Measurements from ENCODE around the gene YTHDC1. TPM values are rescaled to one million over a fixed set of nuclear protein-coding genes. Genes with fewer than 3 reads are reported as not detected.
A peak's percentile ranks its signal among the peaks of the same experiment; 100 is the strongest.

YTHDC1 gene
- total RNA-seq, 3 donors from 2014 or later (not counting 1 experiment from before 2014, with no cell fraction given), result 225 to 320 (median 270) TPM

DNA sequence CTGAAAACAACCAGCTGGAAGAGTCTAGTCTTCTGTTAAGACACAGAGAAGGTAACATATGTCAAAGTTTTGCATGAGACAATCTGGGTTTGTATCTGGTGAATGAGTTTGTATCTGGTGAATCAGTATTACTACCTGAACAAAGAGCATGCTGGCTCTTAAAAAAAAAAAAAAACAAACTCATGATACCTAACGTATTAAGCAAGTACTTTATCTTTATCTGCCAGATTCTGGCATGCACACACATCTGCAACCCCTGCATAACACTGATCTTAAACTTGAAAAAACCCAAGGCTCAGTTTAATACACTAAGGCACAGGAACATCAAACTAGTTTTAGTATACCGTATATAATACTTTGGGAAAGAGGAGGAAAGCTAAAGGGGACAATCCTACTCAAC, 5.8 kb downstream of the YTHDC1 start:
- peak in 1 of 3 donors; percentile 11 for ATAC-seq
- Histone ChIP-seq H3K4me1 (ENCODE audit: control insufficient read depth, insufficient read depth, low read length) (peaks cover 13% of the 10 kb centered on the region), H3K36me3 (ENCODE audit: control insufficient read depth, insufficient read depth, low read length) (no peaks in the 10 kb centered on the region), H3K27ac (ENCODE audit: low read length) (no peak overlapping the region), H3K9me3 (ENCODE audit: control insufficient read depth, insufficient read depth, low read length) (no peaks in the 10 kb centered on the region), H3K27me3 (ENCODE audit: control insufficient read depth, insufficient read depth, low read length) (no peaks in the 10 kb centered on the region), H3K4me3 (ENCODE audit: low read length) (no peak overlapping the region)
- TF ChIP-seq CTCF (IDR thresholded peaks at IDR 0.05), result no peak
- no peak for DNase-seq
- H3K27ac Mint-ChIP-seq, result peak overlapping the region; percentile 60 to 69
- H3K9me3 Mint-ChIP-seq, result no peaks in the 10 kb centered on the region
- no peaks in the 10 kb centered on the region for H3K36me3 Mint-ChIP-seq
- intact Hi-C loops (cut with micrococcal nuclease), result loop anchor here (10.0 kb wide), 1 partner anchor 799 kb away; the partner anchor contains the start of gene CENPC
- H3K27me3 Mint-ChIP-seq (ENCODE audit: low read depth in 2 of 2), result no peaks in the 10 kb centered on the region
- WGBS (ENCODE audit: insufficient coverage), result 36% methylated on average over 1 of the region's 2 CpGs
- peaks cover 74 to 75% of the 10 kb centered on the region in 2 donors for H3K4me1 Mint-ChIP-seq
- peak overlapping the region; percentile 74 for H3K4me3 Mint-ChIP-seq

DNA sequence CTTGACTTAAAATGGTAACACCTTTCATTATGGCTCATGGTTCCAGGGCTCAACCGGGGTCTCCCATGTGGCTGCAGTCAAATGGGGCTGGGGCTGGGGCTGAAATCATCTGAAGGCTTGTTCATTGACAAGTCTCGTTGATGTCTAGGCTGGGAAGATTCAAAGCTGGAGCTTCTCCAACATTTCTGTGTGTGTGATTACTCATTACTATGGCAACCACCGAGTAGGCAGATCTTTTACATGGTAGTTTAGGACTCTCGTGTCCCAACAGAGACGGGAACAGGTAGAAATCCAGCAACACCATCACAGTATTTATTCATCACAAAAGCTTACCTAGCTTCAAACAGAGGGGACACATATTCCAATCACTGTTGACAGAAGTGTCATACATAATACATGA, 7.8 kb downstream of the YTHDC1 start:
- peak overlapping the region; percentile 68 to 74 for H3K27ac Mint-ChIP-seq
- Histone ChIP-seq H3K27me3 (ENCODE audit: control insufficient read depth, insufficient read depth, low read length) (no peaks in the 10 kb centered on the region), H3K9me3 (ENCODE audit: control insufficient read depth, insufficient read depth, low read length) (no peaks in the 10 kb centered on the region), H3K4me3 (ENCODE audit: low read length) (no peak overlapping the region), H3K4me1 (ENCODE audit: control insufficient read depth, insufficient read depth, low read length) (peaks cover 18% of the 10 kb centered on the region), H3K27ac (ENCODE audit: low read length) (no peak overlapping the region), H3K36me3 (ENCODE audit: control insufficient read depth, insufficient read depth, low read length) (peaks cover 4% of the 10 kb centered on the region)
- peaks cover 8% of the 10 kb centered on the region for H3K36me3 Mint-ChIP-seq
- ATAC-seq, result no peak
- no peaks in the 10 kb centered on the region for H3K27me3 Mint-ChIP-seq (ENCODE audit: low read depth in 2 of 2)
- H3K9me3 Mint-ChIP-seq, result no peaks in the 10 kb centered on the region
- peak overlapping the region; percentile 7 for H3K4me3 Mint-ChIP-seq
- peaks cover 64 to 65% of the 10 kb centered on the region in 2 donors for H3K4me1 Mint-ChIP-seq
- no peak for TF ChIP-seq CTCF (IDR thresholded peaks at IDR 0.05)
- WGBS (ENCODE audit: insufficient coverage), result 75% methylated on average over 5 of the region's 5 CpGs
- intact Hi-C loops (cut with micrococcal nuclease), result loop anchor here (10.0 kb wide), 1 partner anchor 797 kb away; the partner anchor contains the start of gene CENPC
- no peak for DNase-seq

DNA sequence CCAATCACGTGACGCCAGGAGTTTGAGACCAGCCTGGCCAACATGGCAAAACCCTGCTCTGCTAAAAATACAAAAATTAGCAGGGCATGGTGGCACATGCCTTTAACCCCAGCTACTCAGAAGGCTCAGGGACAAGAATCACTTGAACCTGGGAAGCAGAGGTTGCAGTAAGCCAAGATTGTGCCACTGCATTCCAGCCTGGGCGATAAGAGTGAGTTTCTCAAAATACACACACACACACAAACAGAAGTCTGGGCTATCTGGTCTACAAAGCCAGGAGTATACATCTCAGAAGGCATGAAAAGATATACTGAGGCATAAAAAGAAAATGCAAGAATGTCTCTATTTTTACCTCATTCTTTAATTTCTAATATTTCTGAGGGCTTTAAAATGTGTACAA, 11.3 kb downstream of the YTHDC1 start:
- Histone ChIP-seq H3K4me3 (ENCODE audit: low read length) (no peak overlapping the region), H3K27me3 (ENCODE audit: control insufficient read depth, insufficient read depth, low read length) (no peaks in the 10 kb centered on the region), H3K4me1 (ENCODE audit: control insufficient read depth, insufficient read depth, low read length) (peaks cover 8% of the 10 kb centered on the region), H3K36me3 (ENCODE audit: control insufficient read depth, insufficient read depth, low read length) (peaks cover 31% of the 10 kb centered on the region), H3K9me3 (ENCODE audit: control insufficient read depth, insufficient read depth, low read length) (no peaks in the 10 kb centered on the region), H3K27ac (ENCODE audit: low read length) (no peak overlapping the region)
- no peaks in the 10 kb centered on the region for H3K9me3 Mint-ChIP-seq
- peak overlapping the region in 1 of 2 donors; percentile 56 for H3K27ac Mint-ChIP-seq
- peaks cover 42 to 54% of the 10 kb centered on the region in 2 donors for H3K4me1 Mint-ChIP-seq
- H3K27me3 Mint-ChIP-seq (ENCODE audit: low read depth in 2 of 2), result no peaks in the 10 kb centered on the region
- no peak for DNase-seq
- no peak overlapping the region for H3K4me3 Mint-ChIP-seq
- peaks cover 21% of the 10 kb centered on the region for H3K36me3 Mint-ChIP-seq
- WGBS (ENCODE audit: insufficient coverage), result 94% methylated on average over 3 of the region's 3 CpGs
- TF ChIP-seq CTCF (IDR thresholded peaks at IDR 0.05), result no peak
- intact Hi-C loops (cut with micrococcal nuclease), result no loop called here
- peak in 1 of 3 donors; percentile 19 for ATAC-seq

DNA sequence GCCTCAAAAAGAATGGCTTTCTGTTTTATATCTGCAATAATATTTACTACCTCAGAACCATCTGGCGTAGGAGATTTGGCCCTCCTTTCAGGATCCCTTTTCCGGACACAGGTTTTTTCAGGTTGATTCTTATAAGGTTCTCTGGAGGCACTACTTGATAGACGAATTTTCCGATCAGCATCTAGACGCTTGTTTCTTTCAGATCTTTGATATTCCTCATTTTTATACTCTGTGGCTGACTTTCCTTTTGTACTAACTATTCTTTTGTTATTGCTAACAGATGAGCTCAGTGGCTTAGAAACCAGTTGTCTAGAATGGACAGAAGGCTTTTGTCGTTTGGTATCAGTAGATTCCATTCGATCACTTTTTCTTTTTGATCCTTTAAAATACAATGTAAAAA, 12.4 kb downstream of the YTHDC1 start:
- intact Hi-C loops (cut with micrococcal nuclease), result no loop called here
- Histone ChIP-seq H3K9me3 (ENCODE audit: control insufficient read depth, insufficient read depth, low read length) (no peaks in the 10 kb centered on the region), H3K27me3 (ENCODE audit: control insufficient read depth, insufficient read depth, low read length) (no peaks in the 10 kb centered on the region), H3K4me3 (ENCODE audit: low read length) (no peak overlapping the region), H3K36me3 (ENCODE audit: control insufficient read depth, insufficient read depth, low read length) (peaks cover 42% of the 10 kb centered on the region), H3K27ac (ENCODE audit: low read length) (no peak overlapping the region), H3K4me1 (ENCODE audit: control insufficient read depth, insufficient read depth, low read length) (peaks cover 8% of the 10 kb centered on the region)
- 98% methylated on average over 5 of the region's 7 CpGs for WGBS (ENCODE audit: insufficient coverage)
- H3K36me3 Mint-ChIP-seq, result peaks cover 32% of the 10 kb centered on the region
- no peak for TF ChIP-seq CTCF (IDR thresholded peaks at IDR 0.05)
- peaks cover 42 to 62% of the 10 kb centered on the region in 2 donors for H3K4me1 Mint-ChIP-seq
- ATAC-seq (no peak), DNase-seq (no peak)
- peak overlapping the region in 1 of 2 donors; percentile 60 for H3K27ac Mint-ChIP-seq
- no peak overlapping the region for H3K4me3 Mint-ChIP-seq
- H3K9me3 Mint-ChIP-seq, result no peaks in the 10 kb centered on the region
- H3K27me3 Mint-ChIP-seq (ENCODE audit: low read depth in 2 of 2), result no peaks in the 10 kb centered on the region
